Muscle layer of colon (tissue), 2 donors: Measurements from ENCODE around the gene ACOXL.

Experiments
- H3K27ac ChIP-seq: one replicate; pipeline ENCODE4 v1.7.0; 2013; ENCODE audit warnings: low read depth, mild to moderate bottlenecking, low read length, moderate library complexity
- H3K27me3 ChIP-seq, 2 donors: one replicate each; pipeline ENCODE4 v1.7.0; 2013; ENCODE audit warnings: low read length in 2 of 2, mild to moderate bottlenecking in 2 of 2; ENCODE audit not compliant: insufficient read depth in 2 of 2, control insufficient read depth in 1 of 2
- H3K36me3 ChIP-seq: one replicate; pipeline ENCODE4 v1.7.0; 2013; ENCODE audit warnings: mild to moderate bottlenecking, low read length; ENCODE audit not compliant: insufficient read depth
- H3K4me1 ChIP-seq: one replicate; pipeline ENCODE4 v1.7.0; 2013; ENCODE audit warnings: mild to moderate bottlenecking, low read length; ENCODE audit not compliant: insufficient read depth
- H3K4me3 ChIP-seq, 2 donors: one replicate each; pipeline ENCODE4 v1.7.0; 2013; ENCODE audit warnings: low read length in 2 of 2, low read depth in 1 of 2, mild to moderate bottlenecking in 1 of 2, moderate library complexity in 1 of 2
- H3K9ac ChIP-seq: one replicate; pipeline ENCODE4 v1.7.0; 2013; ENCODE audit warnings: low read length
- H3K9me3 ChIP-seq: one replicate; pipeline ENCODE4 v1.7.0; 2013; ENCODE audit warnings: mild to moderate bottlenecking, low read length
- donor health status: abdominal sarcoma.
- donor health status: Adenocarcinoma of cecum.

The ACOXL gene

GRCh38 chr2:111135237-111135909, 403.0 kb downstream of the ACOXL start:
- no peaks in the 10 kb centered on the region for H3K9me3 ChIP-seq
- H3K27ac ChIP-seq, result no peak overlapping the region
- no peak overlapping the region for H3K9ac ChIP-seq
- no peak overlapping the region for H3K4me3 ChIP-seq
- no peaks in the 10 kb centered on the region for H3K4me1 ChIP-seq
- H3K36me3 ChIP-seq, result no peaks in the 10 kb centered on the region
- H3K27me3 ChIP-seq, result no peaks in the 10 kb centered on the region

GRCh38 chr2:111135910-111136297, 403.5 kb downstream of the ACOXL start:
- H3K9ac ChIP-seq, result no peak overlapping the region

GRCh38 chr2:111138839-111139238, 406.5 kb downstream of the ACOXL start:
- Histone ChIP-seq H3K4me1 (no peaks in the 10 kb centered on the region), H3K9me3 (no peaks in the 10 kb centered on the region), H3K27me3 (no peaks in the 10 kb centered on the region), H3K9ac (no peak overlapping the region), H3K36me3 (no peaks in the 10 kb centered on the region), H3K27ac (no peak overlapping the region), H3K4me3 (no peak overlapping the region)

More at GRCh38 chr2:111135910-111136297, 403.5 kb downstream of the ACOXL start:
- Histone ChIP-seq H3K27ac (no peak overlapping the region), H3K9me3 (no peaks in the 10 kb centered on the region), H3K36me3 (no peaks in the 10 kb centered on the region), H3K27me3 (no peaks in the 10 kb centered on the region), H3K4me1 (no peaks in the 10 kb centered on the region), H3K4me3 (no peak overlapping the region)

GRCh38 chr2:111139637-111140317, 407.4 kb downstream of the ACOXL start:
- H3K4me3 ChIP-seq, result no peak overlapping the region
- no peak overlapping the region for H3K27ac ChIP-seq
- no peaks in the 10 kb centered on the region for H3K4me1 ChIP-seq
- H3K36me3 ChIP-seq, result no peaks in the 10 kb centered on the region
- H3K9me3 ChIP-seq, result no peaks in the 10 kb centered on the region
- H3K27me3 ChIP-seq, result no peaks in the 10 kb centered on the region
- no peak overlapping the region for H3K9ac ChIP-seq

- no peak overlapping the region for H3K27ac ChIP-seq
- no peaks in the 10 kb centered on the region for H3K27me3 ChIP-seq
- no peak overlapping the region for H3K9ac ChIP-seq
- H3K4me3 ChIP-seq, result no peak overlapping the region
- no peaks in the 10 kb centered on the region for H3K36me3 ChIP-seq
- no peaks in the 10 kb centered on the region for H3K4me1 ChIP-seq
- H3K9me3 ChIP-seq, result no peaks in the 10 kb centered on the region
Measured at GRCh38 chr2:111140815-111141214, 408.4 kb downstream of the ACOXL start.

- Histone ChIP-seq H3K9ac (no peak overlapping the region), H3K36me3 (no peaks in the 10 kb centered on the region), H3K4me1 (no peaks in the 10 kb centered on the region), H3K27me3 (no peaks in the 10 kb centered on the region), H3K9me3 (no peaks in the 10 kb centered on the region), H3K4me3 (no peak overlapping the region), H3K27ac (no peak overlapping the region)
Measured at GRCh38 chr2:111142101-111142500, 409.7 kb downstream of the ACOXL start.

GRCh38 chr2:111143107-111143842, 410.9 kb downstream of the ACOXL start:
- no peak overlapping the region for H3K4me3 ChIP-seq
- no peak overlapping the region for H3K27ac ChIP-seq
- H3K9me3 ChIP-seq, result no peaks in the 10 kb centered on the region
- no peaks in the 10 kb centered on the region for H3K27me3 ChIP-seq
- no peaks in the 10 kb centered on the region for H3K36me3 ChIP-seq
- H3K9ac ChIP-seq, result no peak overlapping the region
- H3K4me1 ChIP-seq, result no peaks in the 10 kb centered on the region

- H3K4me3 ChIP-seq, result no peak overlapping the region
- no peak overlapping the region for H3K9ac ChIP-seq
- H3K27me3 ChIP-seq, result no peaks in the 10 kb centered on the region
- H3K36me3 ChIP-seq, result no peaks in the 10 kb centered on the region
- no peaks in the 10 kb centered on the region for H3K4me1 ChIP-seq
- no peaks in the 10 kb centered on the region for H3K9me3 ChIP-seq
- H3K27ac ChIP-seq, result no peak overlapping the region
Measured at GRCh38 chr2:111143843-111144198, 411.4 kb downstream of the ACOXL start.

GRCh38 chr2:111145103-111145760, 412.9 kb downstream of the ACOXL start:
- H3K9me3 ChIP-seq, result no peaks in the 10 kb centered on the region
- no peaks in the 10 kb centered on the region for H3K27me3 ChIP-seq
- no peak overlapping the region for H3K27ac ChIP-seq
- no peak overlapping the region for H3K4me3 ChIP-seq
- no peaks in the 10 kb centered on the region for H3K36me3 ChIP-seq
- H3K4me1 ChIP-seq, result no peaks in the 10 kb centered on the region
- H3K9ac ChIP-seq, result no peak overlapping the region

- Histone ChIP-seq H3K27me3 (no peaks in the 10 kb centered on the region), H3K4me1 (no peaks in the 10 kb centered on the region), H3K4me3 (no peak overlapping the region), H3K9me3 (no peaks in the 10 kb centered on the region), H3K27ac (no peak overlapping the region), H3K9ac (no peak overlapping the region), H3K36me3 (no peaks in the 10 kb centered on the region)
Measured at GRCh38 chr2:111145951-111146350, 413.6 kb downstream of the ACOXL start.

GRCh38 chr2:111148225-111148873, 416.0 kb downstream of the ACOXL start:
- Histone ChIP-seq H3K27ac (no peak overlapping the region), H3K9me3 (no peaks in the 10 kb centered on the region), H3K4me3 (no peak overlapping the region), H3K27me3 (no peaks in the 10 kb centered on the region), H3K4me1 (no peaks in the 10 kb centered on the region), H3K9ac (no peak overlapping the region), H3K36me3 (no peaks in the 10 kb centered on the region)
